ENCODE data around the gene LINGO4. TPM values are rescaled to one million over a fixed set of nuclear protein-coding genes. Genes with fewer than 3 reads are reported as not detected.

Gene LINGO4
- total and polyA plus RNA-seq, 2 of the 13 experiments (the other 11 are each of a cell fraction or from before 2014, with no cell fraction given), result 0.02 to 0.05 TPM

DNA sequence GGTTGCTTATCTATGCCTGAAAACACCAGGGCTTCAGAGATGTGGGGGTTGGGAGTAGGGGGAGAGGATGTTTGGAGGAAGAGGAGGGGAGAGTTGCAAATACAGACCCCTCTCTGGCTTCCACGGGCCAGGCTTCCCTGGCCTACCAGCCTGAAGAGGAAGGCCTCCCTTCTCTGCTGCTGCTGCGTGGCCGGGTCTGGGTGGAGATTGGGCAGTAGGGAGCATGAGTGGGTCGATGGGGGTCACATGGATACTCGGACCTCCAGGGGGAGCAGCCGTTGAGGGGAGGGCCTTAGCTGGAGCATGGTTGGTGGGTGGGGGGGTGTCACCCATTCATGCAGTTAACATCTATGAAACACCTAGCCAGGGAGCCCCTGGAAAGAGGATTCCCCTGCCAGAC lies 24.8 kb upstream of the LINGO4 start (continued):
- TF ChIP-seq ZNF17 (CRISPR knock-in tag; IDR thresholded peaks at IDR 0.05) (no peak), SP4 (CRISPR knock-in tag; IDR thresholded peaks at IDR 0.05) (no peak), KLF16 (CRISPR knock-in tag; IDR thresholded peaks at IDR 0.05) (no peak)

DNA sequence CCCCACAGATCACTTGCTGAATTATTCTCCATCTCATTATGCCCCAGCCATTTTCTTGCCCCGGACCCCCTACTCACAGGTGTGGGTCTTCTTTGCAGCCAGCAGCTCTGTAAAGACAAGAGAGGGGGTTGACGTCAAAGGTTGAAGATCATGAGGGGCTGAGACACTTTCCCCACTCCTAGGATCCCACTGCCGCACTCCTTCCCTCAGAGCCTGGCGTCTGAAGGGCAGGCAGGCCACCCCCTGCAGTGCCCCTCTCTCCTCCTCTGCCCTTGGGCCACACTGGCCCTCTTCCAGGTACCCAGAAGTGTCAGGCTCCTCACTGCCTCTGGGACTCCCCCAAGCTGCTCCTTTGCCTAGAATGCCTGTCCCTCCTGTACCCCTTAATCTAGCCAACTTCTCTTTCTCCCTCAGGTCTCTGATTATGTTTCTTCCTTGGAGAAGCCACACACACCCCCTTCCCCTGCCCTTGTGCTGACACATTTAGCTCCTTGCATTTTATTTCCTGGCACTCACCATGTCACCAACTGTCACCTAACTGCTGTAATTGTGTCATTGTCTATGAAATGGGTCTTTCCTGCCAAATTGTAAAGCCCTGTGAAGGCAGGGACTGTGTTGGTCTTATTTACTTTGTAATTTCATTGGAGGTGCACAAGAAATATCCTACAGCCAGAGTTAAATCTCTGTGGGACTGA lies 24.3 kb upstream of the LINGO4 start:
- H3K36me3 ChIP-seq (replicated peaks in 1 of 2; ENCODE audit: control insufficient read depth in 1 of 2, insufficient read depth in 2 of 2, low read length in 2 of 2), result no peaks in the 10 kb centered on the region
- no peak for TF ChIP-seq DPF2 (CRISPR knock-in tag; IDR thresholded peaks at IDR 0.05; ENCODE audit: borderline replicate concordance, low read depth)
- no peak for TF ChIP-seq NPAS2 (CRISPR knock-in tag; IDR thresholded peaks at IDR 0.05; ENCODE audit: borderline replicate concordance)
- TF ChIP-seq NR2C2 (CRISPR knock-in tag; IDR thresholded peaks at IDR 0.05; ENCODE audit: borderline replicate concordance), result no peak
- TF ChIP-seq DNMT1 (CRISPR knock-in tag; IDR thresholded peaks at IDR 0.05), result no peak
- TF ChIP-seq FOXO1 (CRISPR knock-in tag; IDR thresholded peaks at IDR 0.05), result no peak
- TF ChIP-seq MAFF (IDR thresholded peaks at IDR 0.05; ENCODE audit: low read depth, low read length), result no peak
- no peak for TF ChIP-seq ZNF644 (CRISPR knock-in tag; IDR thresholded peaks at IDR 0.05; ENCODE audit: low read depth)
- no peak for TF ChIP-seq ZNF44 (CRISPR knock-in tag; IDR thresholded peaks at IDR 0.05)
- TF ChIP-seq ZNF83 (CRISPR knock-in tag; IDR thresholded peaks at IDR 0.05; ENCODE audit: borderline replicate concordance), result no peak
- no peak for TF ChIP-seq NFYB (CRISPR knock-in tag; IDR thresholded peaks at IDR 0.05)
- TF ChIP-seq ZNF775 (CRISPR knock-in tag; IDR thresholded peaks at IDR 0.05; ENCODE audit: borderline replicate concordance), result no peak
- TF ChIP-seq, protein P1, sequence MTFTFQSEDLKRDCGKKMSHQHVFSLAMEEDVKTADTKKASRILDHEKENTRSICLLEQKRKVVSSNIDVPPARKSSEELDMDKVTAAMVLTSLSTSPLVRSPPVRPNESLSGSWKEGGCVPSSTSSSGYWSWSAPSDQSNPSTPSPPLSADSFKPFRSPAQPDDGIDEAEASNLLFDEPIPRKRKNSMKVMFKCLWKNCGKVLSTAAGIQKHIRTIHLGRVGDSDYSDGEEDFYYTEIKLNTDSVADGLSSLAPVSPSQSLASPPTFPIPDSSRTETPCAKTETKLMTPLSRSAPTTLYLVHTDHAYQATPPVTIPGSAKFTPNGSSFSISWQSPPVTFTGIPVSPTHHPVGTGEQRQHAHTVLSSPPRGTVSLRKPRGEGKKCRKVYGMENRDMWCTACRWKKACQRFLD (CRISPR knock-in tag; IDR thresholded peaks at IDR 0.05; ENCODE audit: borderline replicate concordance), result no peak
- no peak for TF ChIP-seq HOXA9 (CRISPR knock-in tag; IDR thresholded peaks at IDR 0.05; ENCODE audit: borderline replicate concordance)
- TF ChIP-seq HMG20A (CRISPR knock-in tag; IDR thresholded peaks at IDR 0.05; ENCODE audit: borderline replicate concordance), result no peak
- H3K4me3 ChIP-seq (replicated peaks in 1 of 3; ENCODE audit: insufficient read depth in 1 of 3, low read depth in 2 of 3, low read length in 3 of 3), result no peak overlapping the region
- H3K4me2 ChIP-seq (ENCODE audit: low read depth, low read length), result no peak overlapping the region
- peaks cover 46% of the 10 kb centered on the region for H3K4me1 ChIP-seq (ENCODE audit: insufficient read depth, low read length)
- H3K9me3 ChIP-seq (ENCODE audit: low read length), result no peaks in the 10 kb centered on the region
- no peaks in the 10 kb centered on the region for H4K20me1 ChIP-seq (ENCODE audit: insufficient read depth, low read length)
- BruUV-seq (replicated peaks), result no TSS peak
- H3K9ac ChIP-seq (ENCODE audit: insufficient read depth, low read depth, low read length), result no peak overlapping the region
- no peaks in the 10 kb centered on the region; a peak in 2 of 5 replicates for H3K27me3 ChIP-seq (ENCODE audit: control insufficient read depth in 1 of 2, insufficient read depth in 2 of 2, low read length in 2 of 2)
- ATAC-seq (no peak), FAIRE-seq (no peak), DNase-seq (ENCODE audit: low spot score) (no peak)
- ChIA-PET POLR2A (interaction anchor here (0.7 to 2.0 kb wide), 3 partner anchors 10 to 324 kb away, joined by 3 to 10 read pairs (median 3); partner anchors contain the start of genes C2CD4D and S100A11), CTCF (ENCODE audit: low intra/inter-chr PET ratio, low total read pairs) (no interaction called here)
- WGBS (ENCODE audit: low lambda C conversion rate), result 97% methylated on average over 4 of the region's 4 CpGs
- intact Hi-C loops (cut with micrococcal nuclease; ENCODE audit: unreplicated experiment) (loop anchor here (5.0 to 10.0 kb wide), 4 partner anchors 37 to 385 kb away; partner anchors contain the start of genes MRPL9, TDRKH and TUFT1), in situ Hi-C loops (cut with HindIII; ENCODE audit: extremely low pct_ligation_motif_present, low pct_unique_long_range_greater_than_20kb) (loop anchor here (10.0 kb wide), 2 partner anchors 115 to 235 kb away; partner anchors contain the start of gene CELF3)
- H2AFZ ChIP-seq (ENCODE audit: low read length), result no peak overlapping the region
- H3K79me2 ChIP-seq (ENCODE audit: insufficient read depth, low read length), result no peaks in the 10 kb centered on the region
- H3K27ac ChIP-seq (ENCODE audit: extremely low read length, insufficient read depth, low read length), result no peak overlapping the region

All from HepG2 (cell line).